Aortic smooth muscle cell (primary cell): ENCODE data around the gene TBC1D26. TPM values are rescaled to one million over a fixed set of nuclear protein-coding genes. Genes with fewer than 3 reads are reported as not detected.

Experiments
- total RNA-seq: library from RNA; depleted of rRNA; stranded (reverse); fragments of >200 nt; gene quantifications from 2 replicates; pipeline ENCODE4 v1.2.3, GENCODE V29; 2014

TBC1D26 gene
- total RNA-seq, result not detected in 2 replicates

GRCh38 chr17:15731900-15732299, at the start of gene TBC1D26:
TBC1D26 (plus strand) TSS chr17:15732283; CDS start chr17:15735349, 3,066 bp downstream.

GRCh38 chr17:15683824-15684478, 48.1 kb upstream of the TBC1D26 start, which contains the start of gene TRIM16:
TRIM16 (minus strand) TSS chr17:15684311; CDS start chr17:15651609, 32,702 bp downstream.

GRCh38 chr17:15699413-15699924, 32.6 kb upstream of the TBC1D26 start, which contains the start of gene ZNF286A:
ZNF286A (plus strand) TSS chr17:15699752; CDS start chr17:15700330, 578 bp downstream.

Other genes starting within 250 kb of the TBC1D26 start
- 19.9 and 31.6 TPM in 2 replicates for gene TVP23C, start 168.8 kb upstream of the TBC1D26 start, total RNA-seq
- gene FBXW10B, start 112.6 kb upstream of the TBC1D26 start, total RNA-seq, result 0.13 and 0.56 TPM in 2 replicates
- 33.3 and 39.5 TPM in 2 replicates for gene TRIM16, start 48.0 kb upstream of the TBC1D26 start, total RNA-seq
- 27.7 and 28.4 TPM in 2 replicates for gene ZNF286A, start 32.5 kb upstream of the TBC1D26 start, total RNA-seq
- gene ADORA2B, start 212.8 kb downstream of the TBC1D26 start, total RNA-seq, result 4.8 and 7.5 TPM in 2 replicates